HG03460 (cell line): ENCODE measurements around the gene ASPG.

Experiments used
- ATAC-seq: cut with Tn5 transposase; IDR thresholded peaks from one replicate; pipeline ENCODE4 v1.9.1; 2021; ENCODE audit not compliant: unreplicated experiment

ASPG gene

GRCh38 chr14:104134061-104134965, 48.8 kb downstream of the ASPG start:
- ATAC-seq: no peak

GRCh38 chr14:104135121-104135903, 49.8 kb downstream of the ASPG start:
- ATAC-seq: no peak

- ATAC-seq: no peak
Observed at GRCh38 chr14:104135904-104136471, 50.5 kb downstream of the ASPG start.

DNA sequence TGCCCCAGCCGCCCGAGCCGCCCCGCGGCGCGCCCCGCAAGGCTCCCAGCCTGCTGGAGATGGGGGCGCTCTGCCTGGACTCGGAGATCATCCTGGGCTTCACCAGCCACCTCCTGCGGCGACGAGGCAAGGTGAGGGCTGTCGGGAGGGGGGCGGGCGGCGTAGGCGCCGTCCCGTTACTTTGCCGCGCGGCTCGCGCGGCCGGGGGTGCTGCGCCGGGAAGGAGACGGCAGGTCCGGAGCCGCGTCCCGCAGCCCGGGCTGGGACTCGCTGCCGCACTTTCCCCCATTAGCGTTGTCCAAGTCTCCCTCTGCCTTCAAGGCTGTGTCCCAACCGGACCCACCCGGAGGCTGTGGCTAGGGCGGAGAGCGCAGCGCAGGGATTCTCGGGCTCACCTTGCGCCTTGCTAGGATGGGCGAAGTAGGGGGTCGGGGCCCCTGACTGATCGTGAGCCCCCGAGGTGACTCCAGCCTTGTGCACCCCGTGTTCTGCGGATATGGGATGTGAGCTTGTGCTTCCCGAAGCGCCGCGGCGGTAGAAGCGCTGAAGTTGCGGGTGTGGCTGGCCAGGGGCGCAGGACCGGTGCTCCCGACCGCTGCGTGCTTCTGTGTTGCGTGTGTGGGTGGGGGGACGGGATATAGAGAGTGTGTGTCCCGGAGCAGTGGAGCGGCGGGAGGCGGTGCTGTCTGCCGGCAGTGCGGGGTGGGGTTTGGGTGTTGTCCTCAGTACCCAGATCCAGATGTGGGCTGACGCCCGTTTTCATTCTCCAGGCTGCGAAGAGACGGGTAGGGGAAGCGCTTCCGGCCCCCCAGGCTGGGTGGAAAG, 51.2 kb downstream of the ASPG start:
- ATAC-seq: no peak

- ATAC-seq: no peak
Observed at GRCh38 chr14:104137297-104138097, 52.0 kb downstream of the ASPG start.

DNA sequence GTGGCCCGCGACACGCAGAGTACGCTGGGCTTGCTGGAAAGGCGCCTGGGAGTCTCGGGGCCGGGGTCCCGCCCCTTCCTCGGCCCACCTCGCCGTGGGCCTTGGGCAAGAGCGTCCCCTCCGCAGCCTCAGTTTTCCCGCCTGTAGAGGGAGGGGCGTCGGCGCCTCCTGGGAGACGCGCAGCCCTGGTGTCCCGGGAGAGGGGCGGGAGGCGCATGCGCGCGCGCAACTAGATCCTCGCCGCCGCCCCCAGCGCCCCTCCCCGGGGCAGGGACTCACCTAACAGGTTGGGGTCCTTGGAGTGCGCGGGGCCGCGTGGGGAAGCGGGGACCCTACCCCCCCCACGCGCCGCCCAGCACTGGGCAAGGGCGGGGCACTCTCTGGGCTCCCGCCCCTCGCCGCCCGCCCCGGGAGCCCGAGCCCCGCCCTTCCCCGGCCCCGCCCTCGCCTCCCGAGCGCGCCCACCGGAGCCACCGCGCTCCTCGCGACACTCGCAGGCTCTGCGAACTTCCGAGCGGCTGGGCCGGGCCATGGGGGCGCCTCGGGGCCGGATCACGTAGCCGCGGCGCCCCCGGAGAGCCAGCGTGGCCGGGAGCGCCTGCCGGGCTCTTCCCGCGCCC, 52.7 kb downstream of the ASPG start, which contains the start of gene KIF26A:
TSS of gene KIF26A (plus strand) at position 490 of the 620 bp plus-strand sequence. CDS start 136 bp downstream, outside the sequence.
- ATAC-seq: no peak

- ATAC-seq: no peak
Observed at GRCh38 chr14:104138718-104139459, 53.4 kb downstream of the ASPG start.

- ATAC-seq: no peak
Observed at GRCh38 chr14:104139460-104140212, 54.1 kb downstream of the ASPG start.

- no peak for ATAC-seq
Observed at GRCh38 chr14:104140213-104140462, 54.6 kb downstream of the ASPG start.

GRCh38 chr14:104140463-104141331, 55.2 kb downstream of the ASPG start:
- ATAC-seq: no peak

GRCh38 chr14:104141621-104142091, 56.2 kb downstream of the ASPG start:
- no peak for ATAC-seq

DNA sequence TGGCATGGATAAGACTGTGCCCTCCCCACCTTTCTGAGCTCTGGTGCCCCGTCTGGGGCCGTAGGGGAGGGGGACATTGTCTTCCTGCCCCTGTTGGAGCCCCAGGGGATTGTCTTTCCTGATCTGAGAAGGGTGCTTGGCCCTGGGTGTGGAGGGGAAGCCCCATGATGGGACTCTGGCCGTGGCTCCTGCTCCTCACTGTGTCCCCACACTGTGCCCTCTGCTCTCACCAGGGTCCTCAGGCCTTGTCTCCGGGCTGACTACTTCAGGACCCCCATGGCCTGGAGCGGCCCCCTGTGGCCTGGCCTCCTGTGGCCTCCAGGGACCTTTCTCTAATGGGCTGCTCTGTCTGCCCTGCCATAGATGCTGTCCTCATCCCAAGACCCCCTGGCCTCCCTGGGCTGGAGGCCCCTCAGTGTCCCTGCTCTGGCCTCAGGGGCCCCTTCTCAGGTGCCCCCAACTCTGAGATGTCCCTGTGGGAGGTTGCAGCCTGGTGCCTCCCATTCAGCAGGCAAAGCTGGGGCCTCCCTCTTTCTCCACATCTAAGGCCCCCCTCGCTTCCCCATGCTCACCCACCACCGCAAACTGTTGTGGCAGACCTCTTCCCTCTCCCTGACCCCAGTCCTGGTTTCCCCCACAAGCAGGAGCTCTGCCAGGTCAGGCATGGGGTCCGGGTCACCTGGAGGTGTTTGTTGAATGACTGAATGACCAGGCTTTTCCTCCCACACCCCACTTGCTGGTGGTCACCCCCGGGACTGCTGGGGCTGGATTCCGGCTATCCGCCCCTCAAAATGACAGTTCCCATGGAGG, 56.8 kb downstream of the ASPG start:
- no peak for ATAC-seq

- no peak for ATAC-seq
Observed at GRCh38 chr14:104142946-104143470, 57.5 kb downstream of the ASPG start.

DNA sequence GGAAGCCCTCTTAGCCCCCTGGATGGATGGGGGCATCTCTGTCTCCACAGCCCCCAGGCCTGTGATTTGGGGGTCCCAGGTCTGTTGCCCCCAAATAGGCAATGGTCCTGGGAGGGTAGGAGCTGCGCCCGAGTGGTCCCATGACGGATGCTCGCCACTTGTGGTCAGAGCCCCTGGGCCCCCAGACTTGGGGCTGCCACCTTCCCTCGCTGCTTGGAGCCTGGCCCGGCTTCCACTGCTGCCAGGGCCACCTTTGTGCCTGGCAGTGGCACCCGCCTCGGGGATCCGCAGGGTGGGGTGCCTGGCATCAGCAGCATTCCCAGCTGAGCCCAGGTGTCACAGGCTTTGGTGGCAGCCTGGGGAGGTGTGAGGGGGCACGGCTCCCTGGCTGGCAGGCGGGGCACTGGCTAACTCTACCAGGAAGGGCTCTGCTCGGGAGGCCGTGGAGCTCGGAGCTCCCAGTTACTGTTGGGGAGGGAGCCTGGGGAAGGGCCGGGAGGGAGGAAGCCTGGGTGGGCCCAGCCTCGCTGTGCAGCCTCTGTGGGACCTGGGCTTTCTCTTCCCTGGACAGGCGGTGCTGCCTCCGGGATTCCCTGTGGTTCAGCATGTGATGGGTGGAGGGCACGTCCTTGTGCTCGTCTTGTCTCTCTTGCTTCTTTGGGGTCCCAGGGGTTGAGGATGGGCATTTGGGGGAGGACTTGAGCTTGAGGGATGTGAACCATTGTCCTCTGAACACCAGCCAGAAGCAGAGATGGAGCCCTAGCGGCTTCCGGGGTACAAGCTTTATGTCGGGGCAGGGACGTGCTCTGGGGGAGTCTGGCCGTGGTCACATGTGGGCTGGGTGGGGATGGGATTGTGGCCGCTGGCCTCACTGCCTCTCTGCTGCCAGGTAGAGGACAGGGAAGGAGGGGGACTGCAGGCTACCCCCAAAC, 58.3 kb downstream of the ASPG start:
- ATAC-seq: no peak

DNA sequence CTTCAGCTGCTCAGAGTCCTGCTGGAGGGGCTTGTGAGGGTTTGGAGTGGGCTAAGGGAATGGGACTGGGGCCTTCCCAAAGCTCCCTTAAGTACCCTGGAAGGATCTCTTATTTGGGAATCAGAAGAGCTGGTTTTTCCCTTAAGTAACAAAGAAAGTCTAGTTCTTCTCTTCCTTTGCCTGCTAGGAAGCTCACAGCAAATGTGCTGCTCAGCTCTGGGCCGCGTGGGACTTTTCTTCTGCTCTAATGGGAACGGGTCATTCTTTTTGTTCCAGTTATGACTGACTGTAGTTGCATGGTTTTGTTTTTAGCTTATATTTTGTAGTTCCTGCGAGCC, 58.9 kb downstream of the ASPG start:
- ATAC-seq: no peak
